ENCODE results near the gene KLRG1. TPM values are rescaled to one million over a fixed set of nuclear protein-coding genes. Genes with fewer than 3 reads are reported as not detected.

The KLRG1 gene
- polyA plus RNA-seq, 6 donors from 2014 or later, result 0.40 to 7.1 (median 4.7) TPM

DNA sequence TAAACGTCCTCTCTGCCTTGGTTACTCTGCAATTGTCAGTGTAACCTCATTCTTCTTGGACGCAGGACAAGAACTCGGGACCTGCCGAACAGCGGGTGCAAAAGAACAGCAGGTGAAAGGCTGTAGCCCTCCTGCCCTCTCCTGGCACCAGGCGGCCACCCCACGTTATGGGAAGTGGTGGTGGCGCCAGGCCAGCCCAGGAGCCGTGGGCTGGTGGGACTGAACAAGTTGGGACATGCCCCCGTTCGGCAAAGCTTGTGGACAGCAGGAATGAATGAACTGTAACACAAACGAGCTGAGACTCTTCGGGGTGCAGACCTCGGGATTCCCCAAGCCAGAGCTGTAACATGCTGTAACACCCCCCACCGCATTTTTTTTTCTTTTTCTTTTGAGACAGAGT, 33.3 kb upstream of the KLRG1 start:
- no peak for DNase-seq
- Mint-ChIP-seq H3K27ac (no peak overlapping the region), H3K36me3 (peaks cover 7 to 9% of the 10 kb centered on the region in 2 donors), H3K27me3 (no peaks in the 10 kb centered on the region), H3K9me3 (peaks cover 0 to 5% (median 0%) of the 10 kb centered on the region in 7 donors), H3K4me3 (no peak overlapping the region), H3K4me1 (peaks cover 0 to 10% (median 7%) of the 10 kb centered on the region in 3 donors)
- ATAC-seq (ENCODE audit: low read depth in 2 of 2), result no peak

DNA sequence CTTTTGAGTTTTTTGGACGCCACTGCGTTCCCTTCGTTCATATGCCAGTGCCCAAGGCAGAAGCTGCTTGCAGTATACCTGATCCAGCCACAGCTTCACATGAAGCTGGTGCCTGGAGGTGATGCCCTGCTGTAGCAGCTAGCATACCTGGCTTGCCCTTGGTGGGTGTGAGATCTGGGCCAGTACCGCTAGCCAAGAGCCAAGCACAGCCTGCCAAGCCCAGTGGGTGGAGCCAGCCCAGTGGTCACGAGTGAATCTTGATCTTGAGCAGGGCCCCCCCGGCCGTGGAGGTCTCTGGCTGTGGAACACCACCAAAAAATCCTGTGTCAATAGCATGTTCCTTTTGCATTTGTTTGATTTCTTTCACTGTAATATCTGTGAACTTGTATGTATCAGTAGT, 32.6 kb upstream of the KLRG1 start:
- Mint-ChIP-seq H3K4me3 (no peak overlapping the region), H3K27me3 (no peaks in the 10 kb centered on the region), H3K4me1 (peaks cover 0 to 7% (median 3%) of the 10 kb centered on the region in 3 donors), H3K36me3 (peaks cover 7 to 9% of the 10 kb centered on the region in 2 donors), H3K9me3 (peaks cover 0 to 5% (median 0%) of the 10 kb centered on the region in 7 donors), H3K27ac (peak overlapping the region in 1 of 6 donors; percentile 18)
- DNase-seq (no peak), ATAC-seq (ENCODE audit: low read depth in 2 of 2) (no peak)

DNA sequence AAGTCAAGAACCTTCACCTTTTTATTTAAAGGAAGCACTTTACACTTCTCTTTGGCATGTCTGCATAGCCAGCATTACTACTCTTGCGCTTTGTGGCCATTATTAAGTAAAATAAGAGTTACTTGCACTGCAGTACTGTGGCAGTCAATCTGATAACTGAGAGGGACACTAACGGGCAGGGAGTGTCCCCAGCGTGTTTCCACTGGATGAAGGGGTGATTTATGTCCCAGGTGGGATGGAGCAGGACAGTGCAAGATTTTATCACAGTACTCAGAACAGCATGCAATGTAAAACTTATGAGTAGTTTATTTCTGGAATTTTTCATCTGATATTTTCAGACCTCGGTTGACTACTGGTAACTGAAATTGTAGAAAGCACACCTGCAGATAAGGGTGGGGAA, 31.8 kb upstream of the KLRG1 start:
- Mint-ChIP-seq H3K27me3 (no peaks in the 10 kb centered on the region), H3K27ac (peak overlapping the region in 2 of 6 donors; percentile 15 to 18), H3K9me3 (peaks cover 0 to 7% (median 3%) of the 10 kb centered on the region in 7 donors), H3K36me3 (peaks cover 9 to 11% of the 10 kb centered on the region in 2 donors), H3K4me1 (peaks cover 0 to 7% (median 0%) of the 10 kb centered on the region in 3 donors), H3K4me3 (no peak overlapping the region)
- no peak for ATAC-seq (ENCODE audit: low read depth in 2 of 2)
- no peak for DNase-seq

- no peak overlapping the region for H3K4me3 Mint-ChIP-seq
- H3K4me1 Mint-ChIP-seq, result peaks cover 0 to 2% (median 0%) of the 10 kb centered on the region in 3 donors
- H3K27me3 Mint-ChIP-seq, result no peaks in the 10 kb centered on the region
- ATAC-seq (ENCODE audit: low read depth in 2 of 2) (no peak), DNase-seq (no peak)
- peaks cover 0 to 6% (median 2%) of the 10 kb centered on the region in 7 donors for H3K9me3 Mint-ChIP-seq
- no peak overlapping the region for H3K27ac Mint-ChIP-seq
- H3K36me3 Mint-ChIP-seq, result peaks cover 4 to 7% of the 10 kb centered on the region in 2 donors
These were observed 31.3 kb upstream of the KLRG1 start for GRCh38 chr12:8958066-8958465.

DNA sequence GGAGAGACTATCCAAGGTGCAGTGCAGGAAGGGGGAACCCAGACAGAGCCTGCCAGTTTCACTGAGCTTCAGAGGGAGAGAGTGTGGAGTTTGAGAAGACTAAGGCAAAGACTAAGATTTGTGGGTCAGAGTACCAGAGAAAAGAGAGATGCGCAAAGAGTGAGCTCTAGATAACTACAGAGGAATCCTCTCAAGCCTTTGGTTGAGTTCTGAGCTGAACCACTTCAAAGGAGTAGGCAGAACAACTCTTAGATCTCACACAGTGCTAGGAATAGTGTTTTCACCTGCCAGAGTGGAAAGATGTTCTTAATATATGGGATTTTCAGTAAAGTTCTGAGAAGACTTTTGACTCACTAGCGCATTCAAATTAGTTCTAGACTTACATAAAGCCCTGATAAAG, 29.2 kb upstream of the KLRG1 start:
- ATAC-seq (ENCODE audit: low read depth in 2 of 2), result no peak
- H3K27me3 Mint-ChIP-seq, result no peaks in the 10 kb centered on the region
- no peak for DNase-seq
- H3K4me3 Mint-ChIP-seq, result no peak overlapping the region
- H3K4me1 Mint-ChIP-seq, result peaks cover 0 to 5% (median 0%) of the 10 kb centered on the region in 3 donors
- peaks cover 10 to 12% of the 10 kb centered on the region in 2 donors for H3K36me3 Mint-ChIP-seq
- H3K9me3 Mint-ChIP-seq, result peaks cover 3 to 12% (median 10%) of the 10 kb centered on the region in 7 donors
- no peak overlapping the region for H3K27ac Mint-ChIP-seq

DNA sequence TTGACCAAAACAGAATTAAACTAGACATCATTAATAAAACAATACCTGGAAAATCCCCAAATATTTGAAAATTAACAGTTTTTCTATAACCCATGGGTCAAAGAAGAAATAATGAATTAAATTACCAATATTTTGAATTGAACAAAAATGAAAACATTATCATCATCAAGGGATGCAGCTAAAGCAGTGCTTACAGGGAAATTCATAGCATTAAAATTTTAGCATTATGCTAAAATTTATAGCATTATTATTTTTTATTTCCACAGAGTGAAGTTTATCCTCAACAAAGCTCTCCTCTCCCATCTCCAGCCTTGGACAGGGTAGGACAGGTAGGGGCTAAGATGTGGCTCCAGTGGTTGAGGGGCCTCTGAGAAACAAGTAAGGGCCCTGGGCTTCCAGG, 20.6 kb upstream of the KLRG1 start:
- no peak for DNase-seq
- peaks cover 6 to 8% of the 10 kb centered on the region in 2 donors for H3K36me3 Mint-ChIP-seq
- peaks cover 9 to 40% (median 17%) of the 10 kb centered on the region in 7 donors for H3K9me3 Mint-ChIP-seq
- no peak overlapping the region for H3K27ac Mint-ChIP-seq
- ATAC-seq (ENCODE audit: low read depth in 2 of 2), result no peak
- H3K4me1 Mint-ChIP-seq, result peaks cover 0 to 5% (median 0%) of the 10 kb centered on the region in 3 donors
- H3K27me3 Mint-ChIP-seq, result no peaks in the 10 kb centered on the region
- no peak overlapping the region for H3K4me3 Mint-ChIP-seq

- Mint-ChIP-seq H3K27me3 (no peaks in the 10 kb centered on the region), H3K27ac (no peak overlapping the region), H3K9me3 (peaks cover 4 to 44% (median 17%) of the 10 kb centered on the region in 7 donors), H3K36me3 (peaks cover 0 to 5% of the 10 kb centered on the region in 2 donors), H3K4me1 (no peaks in the 10 kb centered on the region), H3K4me3 (no peak overlapping the region)
- DNase-seq (no peak), ATAC-seq (ENCODE audit: low read depth in 2 of 2) (no peak)
These were observed 19.4 kb upstream of the KLRG1 start for GRCh38 chr12:8969861-8970411.

DNA sequence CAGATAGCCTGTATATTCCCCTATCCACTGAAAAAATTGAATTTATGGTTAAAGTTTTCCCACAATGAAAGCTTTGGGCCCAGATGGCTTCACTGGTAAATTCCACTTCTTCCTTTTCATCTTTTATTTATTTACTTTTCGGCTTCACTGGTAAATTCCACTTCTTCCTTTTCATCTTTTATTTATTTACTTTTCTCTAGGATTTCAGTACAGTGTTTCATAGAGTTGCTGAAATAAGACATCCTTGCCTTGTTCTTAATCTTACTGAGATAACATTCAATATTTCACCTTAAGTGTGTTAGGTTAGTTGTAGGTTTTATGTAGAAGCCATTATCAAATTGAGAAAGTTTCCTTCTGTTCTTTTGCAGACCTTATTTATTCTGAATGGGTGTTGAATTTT, 18.9 kb upstream of the KLRG1 start:
- no peak overlapping the region for H3K27ac Mint-ChIP-seq
- peaks cover 4 to 44% (median 17%) of the 10 kb centered on the region in 7 donors for H3K9me3 Mint-ChIP-seq
- no peaks in the 10 kb centered on the region for H3K4me1 Mint-ChIP-seq
- DNase-seq (no peak), ATAC-seq (ENCODE audit: low read depth in 2 of 2) (no peak)
- H3K27me3 Mint-ChIP-seq, result no peaks in the 10 kb centered on the region
- H3K36me3 Mint-ChIP-seq, result peaks cover under 1 to 7% of the 10 kb centered on the region in 2 donors
- H3K4me3 Mint-ChIP-seq, result no peak overlapping the region

DNA sequence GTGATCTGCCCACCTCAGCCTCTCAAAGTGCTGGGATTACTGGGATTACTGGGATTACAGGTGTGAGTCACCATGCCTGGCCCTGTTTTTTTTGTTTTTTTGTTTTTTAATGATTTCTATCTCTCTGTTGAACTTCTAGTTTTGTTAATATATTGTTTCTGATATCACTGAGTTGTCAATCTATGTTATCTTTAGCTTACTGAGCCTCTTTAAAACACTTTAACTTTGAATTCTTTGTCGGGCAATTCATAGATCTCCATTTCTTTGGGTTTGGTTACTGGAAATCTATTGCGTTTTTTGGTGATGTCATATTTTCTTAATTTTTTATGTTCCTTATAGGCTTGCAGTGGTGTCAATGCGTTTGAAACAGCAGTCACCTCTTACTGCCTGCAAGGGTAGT, 9.2 kb upstream of the KLRG1 start:
- DNase-seq (no peak), ATAC-seq (ENCODE audit: low read depth in 2 of 2) (no peak)
- Mint-ChIP-seq H3K4me1 (no peaks in the 10 kb centered on the region), H3K27ac (no peak overlapping the region), H3K36me3 (peaks cover 24 to 28% of the 10 kb centered on the region in 2 donors), H3K4me3 (no peak overlapping the region), H3K27me3 (no peaks in the 10 kb centered on the region), H3K9me3 (peaks cover 5 to 38% (median 12%) of the 10 kb centered on the region in 7 donors)

GRCh38 chr12:8985213-8985754, 4.1 kb upstream of the KLRG1 start:
- Mint-ChIP-seq H3K4me1 (peaks cover 7 to 18% (median 9%) of the 10 kb centered on the region in 3 donors), H3K27ac (no peak overlapping the region), H3K36me3 (peaks cover 2 to 8% of the 10 kb centered on the region in 2 donors), H3K9me3 (peaks cover 0 to 15% (median 3%) of the 10 kb centered on the region in 7 donors), H3K4me3 (no peak overlapping the region), H3K27me3 (no peaks in the 10 kb centered on the region)
- no peak for ATAC-seq (ENCODE audit: low read depth in 2 of 2)
- no peak for DNase-seq

DNA sequence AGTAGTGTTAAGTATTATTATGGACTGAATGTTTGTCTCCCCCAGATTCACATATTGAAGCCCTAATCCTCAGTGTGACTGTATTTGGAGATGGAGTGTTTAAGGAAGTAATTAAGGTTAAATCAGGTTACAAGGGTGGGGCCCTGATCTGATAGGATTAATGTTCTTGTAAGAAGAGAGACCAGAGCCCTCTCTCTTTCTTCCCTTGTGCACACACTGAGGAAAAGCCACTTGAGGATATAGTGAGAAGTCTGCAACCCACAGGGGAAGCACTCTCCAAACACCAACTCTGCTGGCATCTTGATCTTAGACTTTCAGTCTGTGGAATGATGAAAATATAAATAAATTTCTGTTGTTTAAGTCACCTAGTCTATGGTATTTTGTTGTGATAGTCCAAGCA, 2.2 kb upstream of the KLRG1 start:
- Mint-ChIP-seq H3K27ac (peak overlapping the region in 1 of 6 donors; percentile 42), H3K4me3 (no peak overlapping the region), H3K9me3 (peaks cover 0 to 5% (median 0%) of the 10 kb centered on the region in 7 donors), H3K27me3 (no peaks in the 10 kb centered on the region), H3K36me3 (no peaks in the 10 kb centered on the region), H3K4me1 (peaks cover 7 to 18% (median 9%) of the 10 kb centered on the region in 3 donors)
- no peak for DNase-seq
- ATAC-seq (ENCODE audit: low read depth in 2 of 2), result no peak

GRCh38 chr12:8987685-8988084, 1.7 kb upstream of the KLRG1 start:
- Mint-ChIP-seq H3K27me3 (no peaks in the 10 kb centered on the region), H3K4me3 (no peak overlapping the region), H3K27ac (peak overlapping the region in 1 of 6 donors; percentile 62), H3K36me3 (no peaks in the 10 kb centered on the region), H3K9me3 (peaks cover 0 to 5% (median 0%) of the 10 kb centered on the region in 7 donors), H3K4me1 (peaks cover 7 to 18% (median 9%) of the 10 kb centered on the region in 3 donors)
- DNase-seq (no peak), ATAC-seq (ENCODE audit: low read depth in 2 of 2) (no peak)

DNA sequence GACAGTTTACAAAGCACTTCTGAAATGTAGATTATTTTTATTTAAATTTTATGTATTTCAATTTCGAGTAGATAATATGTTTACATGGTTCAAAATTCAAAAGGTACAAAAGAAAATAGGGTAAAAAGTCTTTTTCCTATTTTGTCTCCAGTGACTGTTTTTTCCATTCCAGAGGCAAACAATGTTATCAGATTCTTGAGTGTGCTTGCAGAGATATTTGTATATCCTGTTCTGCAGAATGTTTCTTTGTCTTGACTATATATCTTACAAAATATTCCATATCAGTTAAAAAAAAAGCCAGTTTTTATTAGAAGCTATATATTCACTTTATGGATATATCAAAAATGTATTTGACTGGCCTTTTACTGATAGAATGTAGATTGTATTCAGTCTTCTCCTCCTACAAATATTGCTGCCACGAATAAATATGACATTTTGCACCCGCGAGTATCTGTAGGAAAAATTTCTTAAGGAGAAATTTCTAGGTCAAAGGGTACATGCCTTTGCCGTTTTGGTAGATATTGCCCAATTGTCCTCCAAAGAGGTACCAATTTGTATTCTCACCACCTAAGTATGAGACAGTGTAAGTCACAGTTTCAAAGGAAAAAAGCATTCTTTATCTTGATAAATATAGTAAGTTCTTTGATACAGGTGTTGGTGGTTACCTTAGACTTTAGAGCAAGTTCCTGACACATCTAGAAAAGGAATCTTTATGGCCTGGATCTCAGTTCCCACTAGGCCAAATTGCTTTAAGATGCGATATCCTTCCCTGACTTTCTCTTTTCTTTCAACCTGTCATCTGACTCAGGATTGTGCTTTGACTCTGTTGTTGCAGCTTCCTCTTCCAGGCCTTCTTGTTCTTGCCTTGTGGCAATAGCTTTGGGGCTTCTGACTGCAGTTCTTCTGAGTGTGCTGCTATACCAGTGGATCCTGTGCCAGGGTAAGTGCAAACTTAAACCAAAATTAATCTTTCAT, 2.3 kb downstream of the KLRG1 start:
- no peak overlapping the region for H3K27ac Mint-ChIP-seq
- DNase-seq (no peak), ATAC-seq (ENCODE audit: low read depth in 2 of 2) (no peak)
- H3K4me1 Mint-ChIP-seq, result peaks cover 7 to 18% (median 9%) of the 10 kb centered on the region in 3 donors
- H3K4me3 Mint-ChIP-seq, result no peak overlapping the region
- H3K27me3 Mint-ChIP-seq, result no peaks in the 10 kb centered on the region
- H3K9me3 Mint-ChIP-seq, result no peaks in the 10 kb centered on the region
- H3K36me3 Mint-ChIP-seq, result no peaks in the 10 kb centered on the region
